KBM-7 (cell line): ENCODE measurements around the gene NEXN.

Experiments
- DNase-seq: peaks from one replicate; pipeline ENCODE4 v3.0.0-alpha.2; 2015
- in situ Hi-C: fragments of 300-500 bp; cut with MboI; formaldehyde crosslinking; loops from 2 replicates; pipeline ENCODE4 v1.14.3; 2020; ENCODE audit warnings: low sequenced_read_pairs, low pct_unique_long_range_greater_than_20kb, mixed read lengths

Gene NEXN

GRCh38 chr1:77987919-77988318, 99.5 kb downstream of the NEXN start:
- DNase-seq, result no peak
- in situ Hi-C loops, result no loop called here

- no peak for DNase-seq
- in situ Hi-C loops, result no loop called here
Measured at GRCh38 chr1:77989744-77990143, 101.3 kb downstream of the NEXN start.

- no peak for DNase-seq
- in situ Hi-C loops, result no loop called here
Measured at GRCh38 chr1:77990629-77991204, 102.3 kb downstream of the NEXN start.

- no peak for DNase-seq
- in situ Hi-C loops, result no loop called here
Measured at GRCh38 chr1:77991638-77992037, 103.2 kb downstream of the NEXN start.
